ENCODE data around the gene ENTPD6. TPM values are rescaled to one million over a fixed set of nuclear protein-coding genes. Genes with fewer than 3 reads are reported as not detected.
A peak's percentile ranks its signal among the peaks of the same experiment; 100 is the strongest.

The ENTPD6 gene
- total RNA-seq, 4 donors from 2014 or later, result 26.5 to 48.4 (median 40.2) TPM

DNA sequence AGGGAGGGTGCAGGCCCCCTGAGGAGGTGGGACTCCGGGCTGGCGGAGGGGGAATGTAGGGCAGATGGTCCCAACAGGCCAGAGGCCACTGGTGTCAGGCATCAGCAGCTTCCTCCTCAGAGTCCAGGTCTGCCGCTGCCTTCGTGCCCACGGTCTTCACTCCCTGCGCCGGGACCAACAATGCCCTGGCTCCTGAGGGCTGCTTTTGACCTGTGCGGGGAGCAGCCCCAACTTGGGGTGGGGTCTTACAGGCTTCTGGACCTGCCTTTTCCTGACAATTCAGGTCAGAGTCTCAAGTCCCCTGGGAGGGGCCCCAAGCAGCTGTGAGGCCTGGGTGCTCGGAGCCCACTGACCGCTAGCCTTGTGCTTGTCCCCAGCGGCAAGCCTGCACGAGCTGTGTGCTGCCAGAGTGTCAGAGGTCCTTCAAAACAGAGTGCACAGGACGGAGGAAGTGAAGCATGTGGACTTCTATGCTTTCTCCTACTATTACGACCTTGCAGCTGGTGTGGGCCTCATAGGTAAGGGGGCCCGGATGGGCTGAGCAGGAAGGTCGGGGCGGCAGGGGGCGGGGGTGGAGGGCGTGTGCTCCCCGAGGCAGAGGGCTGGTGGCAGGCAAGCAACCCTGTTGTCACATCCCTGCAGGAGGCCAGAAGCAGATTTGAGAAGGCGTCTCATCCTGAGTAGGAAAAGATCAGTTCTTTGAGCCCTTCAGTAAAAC is 27.1 kb downstream of the ENTPD6 start:
- no peaks in the 10 kb centered on the region for H3K9me3 ChIP-seq
- H3K4me1 ChIP-seq, result peaks cover 5 to 50% (median 25%) of the 10 kb centered on the region in 3 donors
- no peak for DNase-seq
- H3K4me3 ChIP-seq, result no peak overlapping the region
- WGBS, 2 donors, result 38 to 70% methylated on average over 5 to 6 of the region's 21 CpGs
- no peaks in the 10 kb centered on the region for H3K27me3 ChIP-seq
- no peak for TF ChIP-seq POLR2A (IDR thresholded peaks at IDR 0.05)
- peaks cover 0 to 70% (median 5%) of the 10 kb centered on the region in 3 donors for H3K36me3 ChIP-seq
- intact Hi-C loops (cut with DNase I), result no loop called here
- H3K27ac ChIP-seq, result peak overlapping the region; percentile 47 to 64 (median 62)

- DNase-seq, result no peak
- WGBS, 2 donors, result 43 to 57% methylated on average over 6 to 7 of the region's 8 CpGs
- no peaks in the 10 kb centered on the region for H3K9me3 ChIP-seq
- TF ChIP-seq CTCF (IDR thresholded peaks at IDR 0.05) (peak in 4 of 6 experiments; percentile 12 to 49 (median 30)), POLR2A (IDR thresholded peaks at IDR 0.05) (no peak)
- no peaks in the 10 kb centered on the region for H3K27me3 ChIP-seq
- peaks cover 5 to 54% (median 31%) of the 10 kb centered on the region in 3 donors for H3K4me1 ChIP-seq
- no peak overlapping the region for H3K4me3 ChIP-seq
- H3K36me3 ChIP-seq, result peaks cover 0 to 64% (median 4%) of the 10 kb centered on the region in 3 donors
- intact Hi-C loops (cut with DNase I), result no loop called here
- peak overlapping the region; percentile 47 to 64 (median 62) for H3K27ac ChIP-seq
These were observed 27.7 kb downstream of the ENTPD6 start for GRCh38 chr20:25223179-25223661.

DNA sequence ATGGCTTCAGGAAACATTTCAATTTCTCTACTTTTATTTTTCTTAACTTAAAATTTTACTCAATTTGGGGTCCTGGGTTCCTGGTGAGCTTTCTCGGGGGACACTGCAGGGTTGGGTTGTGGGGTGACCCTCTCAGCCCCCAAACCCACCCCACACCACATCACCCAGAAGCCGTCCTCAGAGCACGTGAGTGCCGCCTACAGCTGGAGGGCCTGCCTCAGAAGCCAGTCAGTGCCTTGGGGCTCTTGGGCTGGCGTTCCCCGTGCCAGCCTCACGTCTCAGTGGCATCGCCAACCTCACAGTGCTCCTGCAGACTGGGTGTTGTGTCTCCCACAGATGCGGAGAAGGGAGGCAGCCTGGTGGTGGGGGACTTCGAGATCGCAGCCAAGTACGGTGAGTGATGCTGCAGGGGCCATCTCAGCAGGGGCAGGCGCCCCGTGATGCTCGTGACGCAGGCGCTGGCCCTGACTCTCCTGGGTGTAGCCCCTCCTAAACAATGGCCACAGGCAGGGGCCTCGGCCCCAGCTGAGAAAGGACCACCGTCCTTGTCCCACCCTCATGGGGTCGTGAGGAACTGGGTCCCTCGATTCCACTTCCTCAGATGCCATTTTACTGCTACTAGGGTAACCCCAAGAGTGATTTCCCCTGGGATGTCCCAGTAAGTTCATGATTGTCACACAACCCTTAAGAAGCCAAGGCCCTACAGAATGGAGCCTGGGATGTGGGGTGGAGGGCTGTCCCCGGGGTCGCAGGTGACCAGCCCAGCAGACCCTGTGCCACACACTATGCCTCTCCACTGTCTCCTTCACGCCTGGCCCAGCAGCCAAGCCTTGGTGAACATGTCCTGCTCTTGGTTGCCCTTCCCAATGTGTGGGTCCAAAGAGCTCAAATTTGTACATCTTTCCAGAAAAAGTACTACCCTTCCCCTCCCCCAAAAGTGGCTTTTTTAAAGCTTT is 28.5 kb downstream of the ENTPD6 start:
- no peak for TF ChIP-seq CTCF (IDR thresholded peaks at IDR 0.05)
- TF ChIP-seq POLR2A (IDR thresholded peaks at IDR 0.05), result no peak
- Histone ChIP-seq H3K9me3 (no peaks in the 10 kb centered on the region), H3K27ac (peak overlapping the region in 3 of 4 donors; percentile 61 to 64 (median 62)), H3K4me1 (peaks cover 5 to 54% (median 31%) of the 10 kb centered on the region in 3 donors), H3K27me3 (no peaks in the 10 kb centered on the region), H3K4me3 (no peak overlapping the region), H3K36me3 (peaks cover 0 to 56% (median 4%) of the 10 kb centered on the region in 3 donors)
- WGBS, 2 donors, result 90 to 91% methylated on average over 10 to 18 of the region's 24 CpGs
- DNase-seq, result no peak
- intact Hi-C loops (cut with DNase I), result no loop called here

DNA sequence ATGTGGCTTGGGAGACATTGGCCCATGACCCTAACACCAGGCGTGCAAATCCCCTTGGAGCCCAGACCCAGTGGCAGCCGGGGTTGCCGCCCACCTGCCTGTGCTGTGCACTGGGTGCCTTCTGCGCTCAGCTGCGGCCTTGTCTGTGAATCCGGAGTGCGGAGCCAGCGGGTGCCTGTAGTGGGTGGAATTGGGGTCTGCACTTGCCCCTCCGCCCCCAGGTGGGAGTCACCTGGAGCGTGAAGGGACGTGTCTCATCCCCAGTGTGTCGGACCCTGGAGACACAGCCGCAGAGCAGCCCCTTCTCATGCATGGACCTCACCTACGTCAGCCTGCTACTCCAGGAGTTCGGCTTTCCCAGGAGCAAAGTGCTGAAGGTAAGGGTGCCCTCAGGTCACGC is 29.4 kb downstream of the ENTPD6 start:
- WGBS, 2 donors, result 95 to 98% methylated on average over 4 to 7 of the region's 16 CpGs
- no peak for DNase-seq
- Histone ChIP-seq H3K27ac (no peak overlapping the region), H3K27me3 (no peaks in the 10 kb centered on the region), H3K9me3 (no peaks in the 10 kb centered on the region), H3K4me1 (peaks cover 5 to 58% (median 31%) of the 10 kb centered on the region in 3 donors), H3K36me3 (peaks cover 0 to 47% (median 4%) of the 10 kb centered on the region in 3 donors), H3K4me3 (no peak overlapping the region)
- TF ChIP-seq POLR2A (IDR thresholded peaks at IDR 0.05), result no peak
- TF ChIP-seq CTCF (IDR thresholded peaks at IDR 0.05), result no peak
- intact Hi-C loops (cut with DNase I), result no loop called here

- intact Hi-C loops (cut with DNase I), result no loop called here
- H3K4me1 ChIP-seq, result peaks cover 5 to 58% (median 27%) of the 10 kb centered on the region in 3 donors
- H3K9me3 ChIP-seq, result no peaks in the 10 kb centered on the region
- H3K4me3 ChIP-seq, result no peak overlapping the region
- H3K36me3 ChIP-seq, result peaks cover 0 to 38% (median 4%) of the 10 kb centered on the region in 3 donors
- WGBS, 2 donors, result 63 to 88% methylated on average over 2 to 4 of the region's 16 CpGs
- H3K27me3 ChIP-seq, result no peaks in the 10 kb centered on the region
- no peak for DNase-seq
- peak overlapping the region in 3 of 4 donors; percentile 74 to 85 (median 77) for H3K27ac ChIP-seq
- TF ChIP-seq CTCF (IDR thresholded peaks at IDR 0.05) (no peak), POLR2A (IDR thresholded peaks at IDR 0.05) (no peak)
These were observed 30.3 kb downstream of the ENTPD6 start for GRCh38 chr20:25225642-25226432.

All from esophagus squamous epithelium (tissue), 5 donors.